ENCODE data around the gene KRT28. TPM values are rescaled to one million over a fixed set of nuclear protein-coding genes. Genes with fewer than 3 reads are reported as not detected.
A peak's percentile ranks its signal among the peaks of the same experiment; 100 is the strongest.
"Not testable (repeated sequence)": the region's sequence is repeated elsewhere in the genome, so short reads cannot be mapped to it uniquely, and the experiment has no call there.

The KRT28 gene
- total RNA-seq, 6 donors from 2014 or later, result not detected

DNA sequence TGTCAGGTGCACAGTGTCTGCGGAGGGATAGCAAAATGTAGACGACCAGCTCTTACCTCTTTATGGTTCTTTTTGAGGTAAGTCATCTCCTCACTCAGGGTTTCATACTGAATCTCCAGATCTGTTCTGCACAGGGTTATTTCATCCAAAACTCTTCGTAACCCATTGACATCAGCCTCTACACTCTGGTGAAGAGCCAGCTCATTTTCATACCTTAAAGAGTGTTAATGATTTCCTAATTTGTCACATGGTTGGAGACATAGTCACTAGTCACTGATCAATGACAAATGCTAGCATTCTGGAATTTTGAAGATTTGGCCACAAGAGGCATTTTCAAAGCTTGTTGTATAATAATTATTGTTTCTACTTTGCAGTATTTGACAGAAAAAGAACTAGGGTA is 46.0 kb downstream of the KRT28 start:
- ATAC-seq (ENCODE audit: low FRiP score in 2 of 2), result no peak
- WGBS, 2 donors, result 91 to 98% methylated on average over 3 of the region's 3 CpGs
- no peak for DNase-seq
- H3K36me3 ChIP-seq, result no peaks in the 10 kb centered on the region
- no peaks in the 10 kb centered on the region for H3K27me3 ChIP-seq
- no peak overlapping the region for H3K4me3 ChIP-seq
- H3K27ac ChIP-seq, result no peak overlapping the region
- TF ChIP-seq POLR2A (IDR thresholded peaks at IDR 0.05) (no peak), EP300 (IDR thresholded peaks at IDR 0.05) (no peak), POLR2AphosphoS5 (IDR thresholded peaks at IDR 0.05) (no peak)
- TF ChIP-seq, protein P1, sequence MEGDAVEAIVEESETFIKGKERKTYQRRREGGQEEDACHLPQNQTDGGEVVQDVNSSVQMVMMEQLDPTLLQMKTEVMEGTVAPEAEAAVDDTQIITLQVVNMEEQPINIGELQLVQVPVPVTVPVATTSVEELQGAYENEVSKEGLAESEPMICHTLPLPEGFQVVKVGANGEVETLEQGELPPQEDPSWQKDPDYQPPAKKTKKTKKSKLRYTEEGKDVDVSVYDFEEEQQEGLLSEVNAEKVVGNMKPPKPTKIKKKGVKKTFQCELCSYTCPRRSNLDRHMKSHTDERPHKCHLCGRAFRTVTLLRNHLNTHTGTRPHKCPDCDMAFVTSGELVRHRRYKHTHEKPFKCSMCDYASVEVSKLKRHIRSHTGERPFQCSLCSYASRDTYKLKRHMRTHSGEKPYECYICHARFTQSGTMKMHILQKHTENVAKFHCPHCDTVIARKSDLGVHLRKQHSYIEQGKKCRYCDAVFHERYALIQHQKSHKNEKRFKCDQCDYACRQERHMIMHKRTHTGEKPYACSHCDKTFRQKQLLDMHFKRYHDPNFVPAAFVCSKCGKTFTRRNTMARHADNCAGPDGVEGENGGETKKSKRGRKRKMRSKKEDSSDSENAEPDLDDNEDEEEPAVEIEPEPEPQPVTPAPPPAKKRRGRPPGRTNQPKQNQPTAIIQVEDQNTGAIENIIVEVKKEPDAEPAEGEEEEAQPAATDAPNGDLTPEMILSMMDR (IDR thresholded peaks at IDR 0.05), result no peak
- H3K9me3 ChIP-seq, result peaks cover 0 to 1% (median 0%) of the 10 kb centered on the region in 4 donors
- H3K4me1 ChIP-seq, result no peaks in the 10 kb centered on the region

DNA sequence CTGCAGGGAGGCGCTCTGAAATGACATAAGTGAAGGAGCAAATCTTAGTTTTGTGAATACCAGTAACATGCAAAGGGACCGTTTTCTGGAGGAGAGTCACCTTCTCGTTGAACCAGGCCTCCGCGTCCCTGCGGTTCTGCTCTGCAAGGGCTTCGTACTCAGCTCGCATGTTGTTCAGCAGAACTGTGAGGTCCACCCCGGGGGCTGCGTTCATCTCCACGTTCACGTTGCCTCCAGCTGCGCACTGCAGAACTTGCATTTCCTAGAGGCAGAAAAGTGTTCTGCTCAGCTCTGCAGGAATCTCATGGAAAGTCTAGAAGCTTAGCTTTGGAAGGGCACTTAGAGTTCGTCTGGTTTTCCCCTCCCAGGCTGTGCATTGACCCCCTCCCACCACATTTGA is 48.7 kb downstream of the KRT28 start:
- ATAC-seq (ENCODE audit: low FRiP score in 2 of 2), result no peak
- 81 to 82% methylated on average over 11 to 14 of the region's 14 CpGs for WGBS, 2 donors
- Histone ChIP-seq H3K36me3 (no peaks in the 10 kb centered on the region), H3K4me3 (no peak overlapping the region), H3K9me3 (no peaks in the 10 kb centered on the region), H3K27ac (no peak overlapping the region), H3K27me3 (no peaks in the 10 kb centered on the region), H3K4me1 (no peaks in the 10 kb centered on the region)
- TF ChIP-seq POLR2A (IDR thresholded peaks at IDR 0.05), result no peak
- no peak for TF ChIP-seq EP300 (IDR thresholded peaks at IDR 0.05)
- TF ChIP-seq, protein P1 (IDR thresholded peaks at IDR 0.05), result no peak
- no peak for TF ChIP-seq POLR2AphosphoS5 (IDR thresholded peaks at IDR 0.05)
- peak in 1 of 2 donors; percentile 26 for DNase-seq

- no peak overlapping the region for H3K4me3 ChIP-seq
- ATAC-seq (ENCODE audit: low FRiP score in 2 of 2), result no peak
- DNase-seq, result peak in 1 of 2 donors; percentile 22
- H3K9me3 ChIP-seq, result no peaks in the 10 kb centered on the region
- no peak overlapping the region for H3K27ac ChIP-seq
- WGBS, 2 donors, result 76 to 84% methylated on average over 6 of the region's 6 CpGs
- no peaks in the 10 kb centered on the region for H3K36me3 ChIP-seq
- H3K4me1 ChIP-seq, result no peaks in the 10 kb centered on the region
- no peak for TF ChIP-seq EP300 (IDR thresholded peaks at IDR 0.05)
- H3K27me3 ChIP-seq, result no peaks in the 10 kb centered on the region
Measured at GRCh38 chr17:40750391-40750790, 49.4 kb downstream of the KRT28 start.

GRCh38 chr17:40748666-40749065 is 51.1 kb downstream of the KRT28 start:
- H3K9me3 ChIP-seq; H3K36me3 ChIP-seq; ATAC-seq (ENCODE audit: low FRiP score in 2 of 2); DNase-seq; H3K4me3 ChIP-seq; H3K27me3 ChIP-seq; H3K4me1 ChIP-seq; H3K27ac ChIP-seq: not testable (repeated sequence)
- WGBS, 2 donors, result 76 to 95% methylated on average over 1 of the region's 1 CpG

Other genes starting within 250 kb of the KRT28 start
- 1 to 10 TPM in 3 of 6 donors, under 1 TPM in 1, not detected in 2; 0.30 to 2.8 (median 1.4) TPM for gene CCR7, start 234.5 kb downstream of the KRT28 start, total RNA-seq
- gene SMARCE1, start 152.1 kb downstream of the KRT28 start, total RNA-seq, result 10 to 100 TPM; 39.8 to 91.4 (median 65.8) TPM
- gene KRT222, start 134.8 kb downstream of the KRT28 start, total RNA-seq, result 1 to 10 TPM in 1 of 6 donors, under 1 TPM in 1, not detected in 4; 0.86 to 1.2 TPM
- gene KRT24, start 96.2 kb downstream of the KRT28 start, total RNA-seq, result not detected
- gene KRT25, start 44.6 kb downstream of the KRT28 start, total RNA-seq, result not detected
- gene KRT26, start 27.8 kb downstream of the KRT28 start, total RNA-seq, result not detected
- 1 to 10 TPM in 1 of 6 donors, under 1 TPM in 3, not detected in 2; 0.24 to 1.4 (median 0.65) TPM for gene KRT27, start 17.4 kb downstream of the KRT28 start, total RNA-seq
- 10 to 100 TPM in 4 of 6 donors, 1 to 10 TPM in 2; 4.2 to 35.0 (median 13.5) TPM for gene KRT10, start 22.7 kb upstream of the KRT28 start, total RNA-seq
- gene KRT12, start 67.3 kb upstream of the KRT28 start, total RNA-seq, result not detected
- under 1 TPM in 2 of 6 donors, not detected in 4; 0.31 to 0.37 TPM for gene KRT20, start 85.3 kb upstream of the KRT28 start, total RNA-seq
- gene KRT23, start 137.7 kb upstream of the KRT28 start, total RNA-seq, result 10 to 100 TPM in 1 of 6 donors, 1 to 10 TPM in 4, under 1 TPM in 1; 0.49 to 10.7 (median 3.1) TPM
- gene KRT39, start 167.0 kb upstream of the KRT28 start, total RNA-seq, result not detected
- under 1 TPM in 1 of 6 donors, not detected in 5; 0.24 TPM for gene KRT40, start 184.4 kb upstream of the KRT28 start, total RNA-seq
- not detected for gene KRTAP3-3, start 194.2 kb upstream of the KRT28 start, total RNA-seq
- not detected for gene KRTAP3-2, start 199.9 kb upstream of the KRT28 start, total RNA-seq
- gene KRTAP3-1, start 209.2 kb upstream of the KRT28 start, total RNA-seq, result not detected
- not detected for gene KRTAP1-5, start 227.2 kb upstream of the KRT28 start, total RNA-seq
- gene KRTAP1-4, start 230.2 kb upstream of the KRT28 start, total RNA-seq, result not detected
- gene KRTAP1-3, start 234.9 kb upstream of the KRT28 start, total RNA-seq, result not detected
- gene KRTAP1-1, start 241.5 kb upstream of the KRT28 start, total RNA-seq, result not detected
- gene KRTAP2-1, start 247.4 kb upstream of the KRT28 start, total RNA-seq, result not detected